Adrenal gland (tissue), 5 donors: ENCODE measurements around the gene PEAK1.

Source experiments
- POLR2A ChIP-seq, 2 donors: fragments of 450-650 bp; IDR thresholded peaks; one replicate each; pipeline ENCODE4 v1.6.1; 2017; ENCODE audit warnings: antibody characterized with exemption in 2 of 2, mild to moderate bottlenecking in 2 of 2, moderate library complexity in 1 of 2
- TF ChIP-seq, protein P1 (sequence below), 6 experiments: fragments of 450-650 bp in 4 of 6; fragments of 200-600 bp in 2 of 6; sonication (generic) in 1 of 6; IDR thresholded peaks; 1 replicate in 5 of 6; 2 replicates in 1 of 6; pipeline versions ENCODE4 v1.5.1 to v1.8.0; 2016 to 2021; ENCODE audit warnings: antibody characterized with exemption in 6 of 6, mild to moderate bottlenecking in 2 of 6, moderate library complexity in 1 of 6
- donor health status: DM: no; HTN: no; CAD: no.

DNA sequence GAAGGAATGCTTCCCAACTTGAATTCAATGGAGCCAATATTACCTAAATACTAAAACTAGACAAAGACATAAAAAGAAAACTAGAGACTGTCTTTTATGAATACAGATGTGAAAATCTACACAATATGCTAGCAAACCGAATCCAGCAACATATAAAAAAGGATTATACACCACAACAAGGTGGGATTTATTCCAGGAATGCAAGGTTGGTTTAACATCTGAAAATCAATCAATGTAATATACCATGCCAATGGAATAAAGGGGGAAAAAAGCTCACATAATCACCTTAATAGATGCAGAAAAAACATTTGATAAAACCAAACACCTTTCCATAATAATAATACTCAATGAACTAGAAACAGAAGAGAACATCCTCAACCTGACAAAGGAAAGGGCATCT, 279.7 kb downstream of the PEAK1 start:
- no peak for TF ChIP-seq POLR2A (IDR thresholded peaks at IDR 0.05)
- TF ChIP-seq, protein P1, sequence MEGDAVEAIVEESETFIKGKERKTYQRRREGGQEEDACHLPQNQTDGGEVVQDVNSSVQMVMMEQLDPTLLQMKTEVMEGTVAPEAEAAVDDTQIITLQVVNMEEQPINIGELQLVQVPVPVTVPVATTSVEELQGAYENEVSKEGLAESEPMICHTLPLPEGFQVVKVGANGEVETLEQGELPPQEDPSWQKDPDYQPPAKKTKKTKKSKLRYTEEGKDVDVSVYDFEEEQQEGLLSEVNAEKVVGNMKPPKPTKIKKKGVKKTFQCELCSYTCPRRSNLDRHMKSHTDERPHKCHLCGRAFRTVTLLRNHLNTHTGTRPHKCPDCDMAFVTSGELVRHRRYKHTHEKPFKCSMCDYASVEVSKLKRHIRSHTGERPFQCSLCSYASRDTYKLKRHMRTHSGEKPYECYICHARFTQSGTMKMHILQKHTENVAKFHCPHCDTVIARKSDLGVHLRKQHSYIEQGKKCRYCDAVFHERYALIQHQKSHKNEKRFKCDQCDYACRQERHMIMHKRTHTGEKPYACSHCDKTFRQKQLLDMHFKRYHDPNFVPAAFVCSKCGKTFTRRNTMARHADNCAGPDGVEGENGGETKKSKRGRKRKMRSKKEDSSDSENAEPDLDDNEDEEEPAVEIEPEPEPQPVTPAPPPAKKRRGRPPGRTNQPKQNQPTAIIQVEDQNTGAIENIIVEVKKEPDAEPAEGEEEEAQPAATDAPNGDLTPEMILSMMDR (IDR thresholded peaks at IDR 0.05), result no peak
